GM23338 (cell line): ENCODE measurements around the gene TNS1.

Experiments
- CTCF ChIP-seq, 2 experiments: fragments of 200-600 bp in 1 of 2; sonication (generic) in 1 of 2; conservative IDR thresholded peaks; 2 replicates each; pipeline versions ENCODE4 v1.5.1 to v1.6.1; 2016 to 2017; ENCODE audit warnings: antibody characterized with exemption in 2 of 2, low read depth in 2 of 2, mild to moderate bottlenecking in 2 of 2, moderate library complexity in 1 of 2
- EZH2 ChIP-seq: fragments of 200-600 bp; sonication (generic); IDR thresholded peaks from one replicate; pipeline ENCODE4 v1.8.0; 2017; ENCODE audit warnings: antibody characterized with exemption, mild to moderate bottlenecking, low read depth; ENCODE audit not compliant: unreplicated experiment
- EZH2phosphoT487 ChIP-seq: fragments of 200-600 bp; sonication (generic); IDR thresholded peaks from one replicate; pipeline ENCODE4 v1.8.1; 2018; ENCODE audit warnings: antibody characterized with exemption; ENCODE audit not compliant: unreplicated experiment
- POLR2AphosphoS5 ChIP-seq: IDR thresholded peaks from 2 replicates; pipeline ENCODE4 v1.6.1; 2016; ENCODE audit warnings: antibody characterized with exemption, low read depth
- REST ChIP-seq: IDR thresholded peaks from one replicate; pipeline ENCODE4 v1.6.1; 2018; ENCODE audit warnings: antibody characterized with exemption; ENCODE audit not compliant: unreplicated experiment

GRCh38 chr2:217914078-217914477, 88.7 kb downstream of the TNS1 start:
- no peak for TF ChIP-seq EZH2
- TF ChIP-seq CTCF (conservative IDR thresholded peaks at IDR 0.05; ENCODE audit: low read depth in 2 of 2): no peak
- TF ChIP-seq REST: no peak
- TF ChIP-seq POLR2AphosphoS5: no peak
- no peak for TF ChIP-seq EZH2phosphoT487
